GM19452 (cell line): ENCODE results near the gene EPB41L4B.
"Not testable (repeated sequence)": the region's sequence is repeated elsewhere in the genome, so short reads cannot be mapped to it uniquely, and the experiment has no call there.

ENCODE experiments used
- ATAC-seq: cut with Tn5 transposase; IDR thresholded peaks from one replicate; pipeline ENCODE4 v1.9.1; 2021; ENCODE audit not compliant: unreplicated experiment

Gene EPB41L4B

GRCh38 chr9:109320742-109321448 is at the start of gene EPB41L4B:
EPB41L4B (minus strand) TSS chr9:109321059; CDS start chr9:109320446, 613 bp downstream.
- ATAC-seq, result peak; percentile 99

GRCh38 chr9:109369285-109369684 is 48.4 kb upstream of the EPB41L4B start:
- no peak for ATAC-seq

GRCh38 chr9:109360771-109361170 is 39.9 kb upstream of the EPB41L4B start:
- ATAC-seq, result no peak

DNA sequence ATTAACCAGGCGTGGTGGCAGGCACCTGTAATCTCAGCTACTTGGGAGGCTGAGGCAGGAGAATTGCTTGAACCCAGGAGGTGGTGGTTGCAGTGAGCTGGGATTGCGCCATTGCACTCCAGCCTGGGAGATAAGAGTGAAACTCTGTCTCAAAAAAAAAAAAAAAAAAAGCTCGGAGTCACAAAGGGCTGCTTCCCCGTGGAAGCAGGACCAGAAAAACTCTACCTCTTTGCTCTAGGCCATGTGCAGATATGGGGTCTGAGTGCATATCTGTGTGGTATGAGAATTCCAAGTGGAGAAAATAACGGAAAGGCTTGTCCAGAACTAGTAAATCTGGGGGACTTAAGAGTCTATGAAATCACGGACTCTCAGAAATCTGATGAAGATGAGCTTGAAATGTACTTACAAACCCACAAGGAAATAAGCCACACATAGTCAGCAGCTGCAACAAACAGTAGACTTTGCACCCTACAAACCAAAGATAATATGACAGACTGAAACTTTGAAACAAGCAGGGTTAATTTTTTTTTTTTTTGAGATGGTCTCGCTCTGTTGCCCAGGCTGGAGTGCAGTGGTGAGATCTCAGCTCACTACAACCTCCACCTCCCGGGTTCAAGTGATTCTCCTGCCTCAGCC is 38.2 kb upstream of the EPB41L4B start:
- ATAC-seq, result not testable (repeated sequence)

- ATAC-seq, result no peak
Measured at GRCh38 chr9:109355564-109356297, 34.9 kb upstream of the EPB41L4B start.

DNA sequence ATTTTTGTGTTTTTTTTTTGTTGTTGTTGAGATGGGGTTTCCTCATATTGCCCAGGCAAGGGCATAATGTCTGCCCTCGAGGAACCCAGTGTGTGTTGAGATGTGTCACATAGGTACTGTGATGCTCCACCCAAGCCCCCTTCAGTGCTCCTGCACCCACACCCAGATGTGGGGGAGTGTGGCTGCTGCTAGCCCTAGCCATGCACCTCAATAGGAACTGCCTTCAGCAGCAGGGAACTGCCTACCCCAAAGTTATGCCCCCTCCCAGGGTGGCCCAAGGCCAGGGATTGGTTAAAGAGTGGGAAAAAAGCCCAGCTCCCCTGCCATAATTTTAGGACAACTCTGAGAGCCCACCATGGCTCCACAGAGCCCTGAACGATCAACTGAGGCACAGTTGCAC is 33.3 kb upstream of the EPB41L4B start:
- ATAC-seq, result no peak

DNA sequence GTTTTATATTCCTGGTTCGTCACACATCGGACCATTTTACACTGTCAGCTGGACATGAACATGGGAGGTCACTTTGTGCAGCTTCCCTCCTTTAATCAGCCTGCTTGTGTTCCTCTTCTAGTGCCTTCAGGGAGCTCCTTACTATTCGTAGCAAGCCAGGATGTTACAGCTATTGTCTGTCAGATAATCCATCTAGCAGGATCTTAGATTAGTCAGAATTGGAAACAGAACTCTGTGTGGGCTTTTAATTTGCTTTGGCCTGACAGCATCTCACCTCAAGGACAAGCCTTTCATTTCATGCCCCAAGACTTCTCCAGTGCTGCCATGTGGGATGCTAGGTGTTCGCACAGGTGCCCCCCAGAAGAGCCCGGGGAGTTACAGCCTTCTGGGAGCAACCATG is 30.2 kb upstream of the EPB41L4B start:
- no peak for ATAC-seq

GRCh38 chr9:109349421-109349846 is 28.6 kb upstream of the EPB41L4B start:
- no peak for ATAC-seq

DNA sequence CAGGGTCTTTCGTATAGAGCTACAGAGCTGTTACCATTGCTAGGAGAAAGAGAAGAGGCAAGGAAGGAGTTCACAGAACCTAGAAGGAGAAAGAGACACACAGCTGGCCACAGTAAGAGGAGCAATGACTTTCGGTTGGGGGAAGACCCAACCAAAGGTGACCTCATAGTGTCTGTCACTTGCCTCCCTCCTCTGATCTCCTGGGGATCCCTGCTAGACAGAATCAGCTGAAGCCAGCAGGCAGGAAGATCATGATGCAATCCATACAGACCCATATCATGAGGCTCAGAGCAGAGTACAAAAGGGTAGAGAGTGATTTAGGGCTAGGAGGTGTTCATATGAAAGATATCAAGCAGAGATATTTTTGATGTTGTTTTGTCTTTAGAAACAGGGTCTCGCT is 26.0 kb upstream of the EPB41L4B start:
- ATAC-seq, result no peak

DNA sequence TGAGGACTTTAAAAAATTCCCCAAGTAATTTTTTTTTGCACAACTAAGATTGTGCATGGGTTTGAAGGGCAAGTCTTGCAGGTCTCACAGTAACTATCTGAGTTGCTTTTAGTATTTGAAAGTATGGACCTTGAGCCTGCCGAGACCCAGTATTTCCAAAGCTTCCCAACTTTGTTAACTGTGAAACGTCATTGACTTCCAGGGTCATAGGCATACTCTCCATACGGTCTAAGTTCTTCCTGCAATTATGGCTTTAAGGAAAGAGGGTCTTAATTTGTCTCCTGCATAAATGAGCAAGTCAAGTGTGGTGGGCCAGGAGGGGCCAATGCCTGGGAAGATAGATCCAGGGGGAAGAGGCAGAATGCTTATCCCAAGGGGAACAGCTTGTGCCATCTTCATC is 24.0 kb upstream of the EPB41L4B start:
- no peak for ATAC-seq

DNA sequence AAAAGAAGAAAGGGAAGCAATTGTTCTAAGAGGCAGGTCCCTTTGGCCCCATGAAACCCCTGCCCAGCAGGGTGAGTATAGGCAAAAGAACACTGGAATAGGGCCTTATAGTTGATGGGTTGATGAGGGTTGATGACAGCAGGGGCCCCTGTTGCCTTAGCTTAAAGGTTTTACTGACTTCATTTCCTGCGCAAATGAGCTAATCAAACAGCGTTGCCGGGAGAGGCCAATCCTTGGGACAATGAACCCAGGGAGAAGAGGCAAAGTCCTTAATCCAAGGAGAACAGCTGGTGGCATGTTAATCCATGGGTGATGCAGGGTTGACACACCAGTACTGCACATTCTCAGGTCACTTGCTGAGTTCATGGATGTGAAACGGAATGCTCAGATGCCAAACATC is 22.0 kb upstream of the EPB41L4B start:
- ATAC-seq, result no peak

DNA sequence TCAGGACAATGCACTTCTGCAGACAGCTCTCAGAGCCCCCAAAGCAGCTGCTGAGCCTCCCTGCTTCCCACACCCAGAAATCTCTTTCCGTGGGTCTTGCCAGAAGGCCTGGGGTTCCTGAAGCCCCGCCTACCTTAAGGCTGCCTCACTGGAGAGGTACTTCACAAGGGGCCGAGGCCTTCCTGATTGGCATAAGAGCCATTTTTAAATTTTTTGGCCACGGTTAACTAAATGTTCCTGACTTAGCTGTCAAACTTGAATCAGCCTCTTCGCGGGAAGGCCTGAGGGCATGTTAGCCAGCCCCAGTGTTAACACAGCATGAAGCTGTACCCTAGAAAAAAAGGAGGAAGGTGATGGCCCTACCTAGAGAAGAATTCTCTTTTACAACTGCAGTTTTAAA is 20.7 kb upstream of the EPB41L4B start:
- ATAC-seq, result no peak

- ATAC-seq, result not testable (repeated sequence)
Measured at GRCh38 chr9:109340979-109341378, 20.1 kb upstream of the EPB41L4B start.

DNA sequence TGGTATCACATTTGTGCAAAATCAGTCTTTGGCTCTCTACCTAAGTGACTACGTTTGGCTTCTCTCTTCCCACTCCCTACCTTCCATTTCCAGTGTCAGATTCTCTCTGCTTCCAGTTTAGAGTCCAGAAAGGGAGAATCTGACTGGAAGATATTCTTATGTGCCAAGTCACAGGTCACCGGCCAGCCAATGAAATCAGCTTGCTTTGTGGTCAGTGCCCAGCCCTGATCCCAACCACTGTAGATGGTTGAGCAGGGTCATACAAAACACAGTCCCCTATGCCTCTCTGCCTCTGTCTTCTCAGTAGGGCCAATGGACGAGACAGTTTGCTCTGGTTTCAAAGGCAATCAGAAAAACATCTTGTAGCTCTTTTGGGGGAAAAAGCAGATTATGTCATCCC is 15.6 kb upstream of the EPB41L4B start:
- ATAC-seq, result no peak

DNA sequence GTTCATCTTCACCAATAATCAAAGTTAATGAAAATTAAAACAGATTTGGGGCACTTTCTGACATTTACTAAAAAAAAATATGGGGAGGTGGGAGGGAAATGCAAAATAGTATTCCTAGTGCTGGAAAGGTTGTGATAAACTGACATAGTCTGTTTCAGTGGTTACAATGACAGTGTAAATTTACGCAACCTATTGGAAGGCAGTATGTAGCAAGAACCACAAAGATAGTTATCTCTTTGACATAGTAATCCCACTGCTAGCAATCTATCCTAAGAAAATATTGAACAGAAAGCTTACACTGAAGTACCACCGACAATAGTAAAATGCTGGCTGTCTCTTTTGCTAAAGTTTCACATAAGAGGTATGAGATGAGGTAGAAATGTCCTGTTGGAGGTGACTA is 15.1 kb upstream of the EPB41L4B start:
- ATAC-seq, result no peak

DNA sequence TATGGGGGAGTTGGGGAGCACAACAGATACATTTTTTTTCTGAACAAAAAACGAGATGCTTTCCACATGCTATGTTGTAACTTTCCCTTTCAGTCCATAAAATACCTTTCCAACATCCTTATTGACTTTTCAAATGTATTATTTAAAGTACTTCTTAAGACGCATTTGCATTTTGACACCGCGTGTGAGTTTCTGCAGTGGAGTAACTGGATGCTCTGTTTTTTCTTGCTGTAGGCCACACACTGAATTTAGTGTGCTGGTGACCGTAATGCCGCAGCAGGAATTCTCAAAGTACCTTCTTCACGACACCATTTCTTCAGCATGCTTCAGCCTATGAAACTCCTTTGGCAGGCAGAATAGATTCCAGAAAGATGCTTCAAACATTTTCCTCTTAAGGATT is 14.3 kb upstream of the EPB41L4B start:
- ATAC-seq, result no peak

GRCh38 chr9:109331353-109331752 is 10.5 kb upstream of the EPB41L4B start:
- no peak for ATAC-seq

- ATAC-seq, result no peak
Measured at GRCh38 chr9:109329638-109330258, 8.9 kb upstream of the EPB41L4B start.

- ATAC-seq, result no peak
Measured at GRCh38 chr9:109328978-109329637, 8.2 kb upstream of the EPB41L4B start.

- ATAC-seq, result no peak
Measured at GRCh38 chr9:109325089-109325488, 4.2 kb upstream of the EPB41L4B start.

- ATAC-seq, result no peak
Measured at GRCh38 chr9:109323771-109324170, 2.9 kb upstream of the EPB41L4B start.
